Measurements from ENCODE around the gene UBXN11. TPM values are rescaled to one million over a fixed set of nuclear protein-coding genes. Genes with fewer than 3 reads are reported as not detected.

UBXN11 gene
- total RNA-seq, 4 donors from 2014 or later: 3.7 to 12.1 (median 10.5) TPM

DNA sequence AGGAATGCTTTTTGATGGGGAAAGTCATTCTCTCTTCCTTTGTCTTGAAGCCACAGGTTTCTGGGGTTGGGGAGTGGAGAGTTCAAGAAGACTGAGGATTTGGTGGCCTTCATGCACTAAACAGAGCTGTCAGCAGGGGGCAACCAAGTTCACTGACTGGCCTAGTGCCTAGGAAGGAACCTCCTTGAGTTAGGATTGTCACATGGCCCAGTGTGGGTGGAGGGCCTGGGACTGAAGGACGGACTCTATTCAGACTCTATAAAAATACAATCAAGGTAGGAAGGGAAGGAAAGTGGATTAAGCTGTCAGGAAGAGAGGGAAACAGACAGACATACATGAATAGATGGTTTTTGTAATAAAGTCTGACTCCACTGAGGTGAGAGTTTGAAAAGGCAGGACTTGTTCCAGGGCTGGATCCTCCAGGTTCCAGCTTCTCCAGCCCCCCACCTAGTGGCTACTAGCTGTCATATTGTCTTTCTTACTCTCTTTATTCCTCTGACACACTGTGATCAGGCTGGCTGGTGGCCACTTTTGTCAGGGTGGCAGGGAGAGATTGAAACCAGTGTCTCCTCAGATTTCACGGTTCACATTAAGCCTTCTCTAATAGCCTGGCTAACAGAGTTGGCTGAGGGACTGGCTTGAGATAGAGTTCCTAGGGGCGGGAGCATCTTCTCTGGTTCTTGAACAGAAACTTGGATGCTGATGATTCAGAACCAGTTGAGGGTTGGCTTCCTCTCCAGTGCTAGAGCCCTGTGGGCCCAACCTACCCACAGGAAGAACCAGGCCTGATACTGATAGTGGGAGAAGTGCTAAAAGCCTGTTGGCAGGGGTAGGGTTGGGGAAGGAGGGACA lies 30.6 kb downstream of the UBXN11 start:
- peak; percentile 70 for ATAC-seq
- WGBS, 2 donors (ENCODE audit: low coverage in 1 of 2): 0% methylated on average over 2 of the region's 3 CpGs; no CpG with 5 or more reads in 1 of the 2 donors
- Histone ChIP-seq H3K36me3 (peaks cover 0 to 20% of the 10 kb centered on the region in 2 donors), H3K27me3 (no peaks in the 10 kb centered on the region), H3K27ac (peak overlapping the region; percentile 55 to 97 (median 95)), H3K4me3 (no peak overlapping the region), H3K4me1 (peaks cover 0 to 52% (median 36%) of the 10 kb centered on the region in 3 donors), H3K9me3 (no peaks in the 10 kb centered on the region)
- TF ChIP-seq, protein P1, sequence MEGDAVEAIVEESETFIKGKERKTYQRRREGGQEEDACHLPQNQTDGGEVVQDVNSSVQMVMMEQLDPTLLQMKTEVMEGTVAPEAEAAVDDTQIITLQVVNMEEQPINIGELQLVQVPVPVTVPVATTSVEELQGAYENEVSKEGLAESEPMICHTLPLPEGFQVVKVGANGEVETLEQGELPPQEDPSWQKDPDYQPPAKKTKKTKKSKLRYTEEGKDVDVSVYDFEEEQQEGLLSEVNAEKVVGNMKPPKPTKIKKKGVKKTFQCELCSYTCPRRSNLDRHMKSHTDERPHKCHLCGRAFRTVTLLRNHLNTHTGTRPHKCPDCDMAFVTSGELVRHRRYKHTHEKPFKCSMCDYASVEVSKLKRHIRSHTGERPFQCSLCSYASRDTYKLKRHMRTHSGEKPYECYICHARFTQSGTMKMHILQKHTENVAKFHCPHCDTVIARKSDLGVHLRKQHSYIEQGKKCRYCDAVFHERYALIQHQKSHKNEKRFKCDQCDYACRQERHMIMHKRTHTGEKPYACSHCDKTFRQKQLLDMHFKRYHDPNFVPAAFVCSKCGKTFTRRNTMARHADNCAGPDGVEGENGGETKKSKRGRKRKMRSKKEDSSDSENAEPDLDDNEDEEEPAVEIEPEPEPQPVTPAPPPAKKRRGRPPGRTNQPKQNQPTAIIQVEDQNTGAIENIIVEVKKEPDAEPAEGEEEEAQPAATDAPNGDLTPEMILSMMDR (IDR thresholded peaks at IDR 0.05): peak; percentile 86 to 91 (median 88)
- no peak for TF ChIP-seq EP300 (IDR thresholded peaks at IDR 0.05)
- TF ChIP-seq POLR2AphosphoS5 (IDR thresholded peaks at IDR 0.05): peak; percentile 57
- TF ChIP-seq POLR2A (IDR thresholded peaks at IDR 0.05): no peak

DNA sequence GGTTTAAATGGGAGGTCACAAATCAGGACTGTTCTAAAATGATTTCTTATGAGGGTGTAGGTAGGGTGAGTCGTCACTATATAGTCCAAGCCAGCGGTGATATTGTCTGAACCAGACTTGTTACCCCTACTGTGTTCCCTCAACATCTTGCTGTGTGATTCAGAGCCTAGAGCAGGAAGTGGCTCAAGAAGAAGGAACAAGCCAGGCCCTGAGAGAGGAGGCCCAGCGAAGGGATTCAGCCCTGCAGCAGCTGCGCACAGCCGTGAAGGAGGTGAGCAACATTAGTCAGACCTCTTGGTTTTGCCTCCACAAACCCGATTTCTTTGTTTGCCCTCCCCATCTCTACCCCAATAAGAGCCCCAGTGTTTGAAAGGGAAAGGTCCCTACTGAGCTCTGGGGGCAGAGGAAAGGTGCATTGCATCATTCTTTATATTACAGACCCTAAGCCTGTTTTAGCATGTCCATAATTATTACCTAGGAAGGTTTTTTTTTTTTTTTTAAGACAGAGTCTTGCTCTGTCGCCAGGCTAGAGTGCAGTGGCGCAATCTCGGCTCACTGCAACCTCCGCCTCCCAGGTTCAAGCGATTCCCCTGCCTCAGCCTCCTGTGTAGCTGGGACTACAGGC lies 31.5 kb downstream of the UBXN11 start:
- Histone ChIP-seq H3K4me1 (peaks cover 0 to 46% (median 31%) of the 10 kb centered on the region in 3 donors), H3K27me3 (no peaks in the 10 kb centered on the region), H3K9me3 (no peaks in the 10 kb centered on the region), H3K4me3 (no peak overlapping the region), H3K27ac (peak overlapping the region in 3 of 4 donors; percentile 95 to 97 (median 95)), H3K36me3 (peaks cover 0 to 29% of the 10 kb centered on the region in 2 donors)
- WGBS, 2 donors (ENCODE audit: low coverage in 1 of 2): 79 to 88% methylated on average over 7 to 11 of the region's 11 CpGs
- ATAC-seq: no peak
- TF ChIP-seq EP300 (IDR thresholded peaks at IDR 0.05) (no peak), POLR2AphosphoS5 (IDR thresholded peaks at IDR 0.05) (no peak), POLR2A (IDR thresholded peaks at IDR 0.05) (no peak)
- TF ChIP-seq, protein P1 (IDR thresholded peaks at IDR 0.05): no peak

DNA sequence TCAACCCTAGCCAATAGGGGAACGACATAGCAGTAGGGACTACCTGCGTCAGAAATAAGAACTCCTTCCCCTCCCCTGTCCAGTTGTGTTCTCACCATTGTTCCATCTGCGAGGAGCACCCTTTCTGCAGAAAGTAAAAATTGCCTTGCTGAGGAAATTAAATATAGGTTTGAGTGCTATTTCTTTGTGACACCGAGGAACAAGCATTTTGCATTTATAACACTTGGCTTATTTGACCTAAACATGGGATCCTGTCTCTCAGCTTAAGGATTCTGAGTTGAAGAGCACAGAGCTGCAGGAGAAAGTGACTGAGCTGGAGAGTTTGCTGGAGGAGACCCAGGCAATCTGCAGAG lies 37.3 kb downstream of the UBXN11 start:
- no peaks in the 10 kb centered on the region for H3K4me1 ChIP-seq
- peaks cover 0 to 61% of the 10 kb centered on the region in 2 donors for H3K36me3 ChIP-seq
- no peak for TF ChIP-seq POLR2AphosphoS5 (IDR thresholded peaks at IDR 0.05)
- TF ChIP-seq EP300 (IDR thresholded peaks at IDR 0.05): no peak
- TF ChIP-seq POLR2A (IDR thresholded peaks at IDR 0.05): no peak
- TF ChIP-seq, protein P1 (IDR thresholded peaks at IDR 0.05): no peak
- H3K9me3 ChIP-seq: no peaks in the 10 kb centered on the region
- 85 to 94% methylated on average over 2 to 4 of the region's 4 CpGs for WGBS, 2 donors (ENCODE audit: low coverage in 1 of 2)
- no peak for ATAC-seq
- no peak overlapping the region for H3K27ac ChIP-seq
- H3K27me3 ChIP-seq: no peaks in the 10 kb centered on the region
- H3K4me3 ChIP-seq: no peak overlapping the region

DNA sequence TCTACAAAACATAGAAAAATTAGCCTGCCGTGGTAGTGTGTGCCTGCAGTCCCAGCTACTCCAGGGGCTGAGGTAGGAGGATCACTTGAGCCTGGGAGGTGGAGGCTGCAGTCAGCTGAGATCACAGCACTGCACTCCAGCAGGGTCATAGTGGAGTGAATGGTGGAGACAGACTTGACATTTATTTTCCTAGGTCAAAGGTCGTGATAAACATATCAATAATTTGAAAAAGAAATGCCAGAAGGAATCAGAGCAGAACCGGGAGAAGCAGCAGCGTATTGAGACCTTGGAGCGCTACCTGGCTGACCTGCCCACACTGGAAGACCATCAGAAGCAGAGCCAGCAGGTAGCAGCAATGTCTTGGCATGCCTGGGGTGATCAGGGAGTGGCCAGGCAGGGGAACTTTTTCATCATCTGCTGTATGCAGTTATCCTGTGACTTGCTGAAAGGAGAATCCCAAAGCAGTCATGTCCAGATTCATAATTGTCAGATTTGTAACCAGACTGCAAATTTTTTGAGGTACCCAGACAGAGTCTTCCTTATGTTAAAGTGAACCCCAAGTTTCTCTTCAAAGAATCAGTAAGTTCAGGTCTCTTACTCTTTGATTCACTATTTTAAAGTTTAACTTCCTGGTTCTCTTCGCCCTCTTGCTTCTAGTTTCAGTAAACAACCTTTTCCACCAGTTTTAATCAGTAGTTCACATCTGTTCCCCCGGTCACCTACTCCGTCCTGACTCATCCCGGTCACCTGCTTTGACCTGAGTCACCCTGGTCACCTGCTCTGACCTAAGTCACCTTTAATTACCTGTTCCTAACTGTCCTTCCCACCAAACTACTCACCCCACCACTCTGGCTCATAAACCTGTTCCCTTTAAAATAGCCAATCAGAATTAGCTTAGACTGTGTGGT lies 37.9 kb downstream of the UBXN11 start:
- H3K4me1 ChIP-seq: no peaks in the 10 kb centered on the region
- WGBS, 2 donors (ENCODE audit: low coverage in 1 of 2): 92 to 94% methylated on average over 7 to 9 of the region's 9 CpGs
- no peaks in the 10 kb centered on the region for H3K9me3 ChIP-seq
- no peaks in the 10 kb centered on the region for H3K27me3 ChIP-seq
- no peak for ATAC-seq
- no peak for TF ChIP-seq POLR2A (IDR thresholded peaks at IDR 0.05)
- TF ChIP-seq, protein P1 (IDR thresholded peaks at IDR 0.05): no peak
- no peak for TF ChIP-seq POLR2AphosphoS5 (IDR thresholded peaks at IDR 0.05)
- TF ChIP-seq EP300 (IDR thresholded peaks at IDR 0.05): no peak
- H3K36me3 ChIP-seq: peaks cover 0 to 68% of the 10 kb centered on the region in 2 donors
- no peak overlapping the region for H3K27ac ChIP-seq
- no peak overlapping the region for H3K4me3 ChIP-seq

Measured in gastroesophageal sphincter (tissue), 4 donors.